GM19238 (cell line): ENCODE measurements around the gene CTNND2.

Experiments
- DNase-seq: peaks from one replicate; pipeline ENCODE4 v3.0.0; 2011; ENCODE audit warnings: low spot score; ENCODE audit not compliant: insufficient read length

The CTNND2 gene

GRCh38 chr5:11390291-11390767, 513.9 kb downstream of the CTNND2 start:
- no peak for DNase-seq

GRCh38 chr5:11387382-11387781, 516.9 kb downstream of the CTNND2 start:
- no peak for DNase-seq

- DNase-seq: no peak
Observed at GRCh38 chr5:11386398-11386797, 517.8 kb downstream of the CTNND2 start.

- DNase-seq: no peak
Observed at GRCh38 chr5:11385901-11386293, 518.3 kb downstream of the CTNND2 start.

- no peak for DNase-seq
Observed at GRCh38 chr5:11385251-11385900, 518.9 kb downstream of the CTNND2 start.

- DNase-seq: no peak
Observed at GRCh38 chr5:11384441-11385250, 519.6 kb downstream of the CTNND2 start.

GRCh38 chr5:11383506-11384095, 520.6 kb downstream of the CTNND2 start:
- DNase-seq: no peak

GRCh38 chr5:11378461-11378860, 525.8 kb downstream of the CTNND2 start:
- no peak for DNase-seq

- no peak for DNase-seq
Observed at GRCh38 chr5:11377896-11378295, 526.4 kb downstream of the CTNND2 start.

- DNase-seq: no peak
Observed at GRCh38 chr5:11372191-11372590, 532.1 kb downstream of the CTNND2 start.

GRCh38 chr5:11371021-11371420, 533.2 kb downstream of the CTNND2 start:
- no peak for DNase-seq

GRCh38 chr5:11364531-11364930, 539.7 kb downstream of the CTNND2 start:
- DNase-seq: no peak

GRCh38 chr5:11363631-11364178, 540.5 kb downstream of the CTNND2 start:
- DNase-seq: no peak

GRCh38 chr5:11361768-11362167, 542.5 kb downstream of the CTNND2 start:
- DNase-seq: no peak

GRCh38 chr5:11357928-11358327, 546.3 kb downstream of the CTNND2 start:
- no peak for DNase-seq

- no peak for DNase-seq
Observed at GRCh38 chr5:11355491-11355890, 548.8 kb downstream of the CTNND2 start.

GRCh38 chr5:11346336-11346735, 557.9 kb downstream of the CTNND2 start:
- no peak for DNase-seq

GRCh38 chr5:11335881-11336760, 568.1 kb downstream of the CTNND2 start:
- DNase-seq: no peak

GRCh38 chr5:11334404-11334803, 569.8 kb downstream of the CTNND2 start:
- DNase-seq: no peak

GRCh38 chr5:11329679-11330078, 574.6 kb downstream of the CTNND2 start:
- DNase-seq: no peak
